Esophagus squamous epithelium (tissue), 5 donors: ENCODE data around the gene ADAM12. TPM values are rescaled to one million over a fixed set of nuclear protein-coding genes. Genes with fewer than 3 reads are reported as not detected.

Experiments used
- DNase-seq: peaks from one replicate; lab custom pipeline; 2025; lab: John Stamatoyannopoulos, UW
- H3K27ac ChIP-seq, 4 donors: fragments of 200-600 bp; sonication (generic); one replicate each; pipeline ENCODE4 v1.5.1; 2016 to 2019; ENCODE audit warnings: mild to moderate bottlenecking in 1 of 4
- H3K27me3 ChIP-seq, 4 donors: fragments of 200-600 bp; sonication (generic); 1 replicate in 3 of 4; 2 replicates in 1 of 4; pipeline versions ENCODE4 v1.5.1 to v1.6.0; 2017 to 2021; ENCODE audit warnings: antibody characterized with exemption in 1 of 4
- H3K36me3 ChIP-seq, 3 donors: fragments of 200-600 bp; sonication (generic); one replicate each; pipeline ENCODE4 v1.5.1; 2016 to 2019
- H3K4me1 ChIP-seq, 3 donors: fragments of 200-600 bp; sonication (generic); one replicate each; pipeline ENCODE4 v1.5.1; 2017 to 2019
- H3K4me3 ChIP-seq, 4 donors: fragments of 200-600 bp; sonication (generic); 1 replicate in 3 of 4; 2 replicates in 1 of 4; pipeline ENCODE4 v1.5.1; 2016 to 2019; ENCODE audit warnings: mild to moderate bottlenecking in 2 of 4, moderate library complexity in 1 of 4
- H3K9me3 ChIP-seq, 3 donors: fragments of 200-600 bp; sonication (generic); one replicate each; pipeline ENCODE4 v1.5.1; 2016 to 2019
- CTCF ChIP-seq, 6 experiments: fragments of 450-650 bp in 4 of 6; fragments of 200-600 bp in 2 of 6; sonication (generic) in 2 of 6; IDR thresholded peaks; one replicate each; pipeline ENCODE4 v1.5.1; 2016 to 2019; ENCODE audit warnings: antibody characterized with exemption in 6 of 6, mild to moderate bottlenecking in 4 of 6, moderate library complexity in 4 of 6
- POLR2A ChIP-seq, 4 donors: fragments of 450-650 bp; IDR thresholded peaks; one replicate each; pipeline ENCODE4 v1.6.1; 2017; ENCODE audit warnings: antibody characterized with exemption in 4 of 4, mild to moderate bottlenecking in 4 of 4, moderate library complexity in 3 of 4
- WGBS, 2 donors: methylation state at CpG; one replicate each; pipeline ENCODE4 v1.1.5; 2018; 5-methylcytosine and 5-hydroxymethylcytosine counted together
- intact Hi-C: fragments of 100-400 bp; cut with DNase I; formaldehyde crosslinking; loops from one replicate; pipeline ENCODE4 v1.15.0; 2022
- total RNA-seq, 4 donors: library from RNA; depleted of rRNA; stranded (reverse); fragments of >200 nt; gene quantifications; one replicate each; pipeline ENCODE4 v1.1.0, GENCODE V29; 2016
- donor health status: DM: yes; HTN: yes; CAD: no.

ADAM12 gene
- total RNA-seq, 4 donors from 2014 or later, result 0.57 to 1.1 (median 0.76) TPM; not detected in 1

DNA sequence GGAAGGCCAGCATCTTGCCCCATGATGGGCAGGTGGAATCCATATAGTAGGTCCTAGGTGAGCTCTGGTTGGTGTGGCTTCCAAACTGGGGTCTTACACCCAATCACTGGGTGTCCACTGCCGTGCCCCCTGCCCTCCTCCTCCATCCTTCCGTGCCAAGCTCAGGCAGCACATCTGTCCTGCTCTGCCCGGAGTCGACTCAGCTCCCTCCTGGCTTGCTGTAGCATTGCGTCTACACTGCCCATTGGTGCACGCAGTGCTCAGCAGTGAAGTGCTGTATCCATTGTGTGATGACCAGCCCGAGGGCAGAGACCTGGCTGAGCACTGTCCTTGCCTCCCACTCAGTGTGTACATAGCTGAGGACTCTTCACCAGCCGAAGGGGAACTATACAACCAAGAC lies 148.4 kb downstream of the ADAM12 start:
- no peak for TF ChIP-seq CTCF (IDR thresholded peaks at IDR 0.05)
- no peak for TF ChIP-seq POLR2A (IDR thresholded peaks at IDR 0.05)
- no peak overlapping the region for H3K27ac ChIP-seq

GRCh38 chr10:126235979-126236851 lies 152.1 kb downstream of the ADAM12 start:
- intact Hi-C loops, result no loop called here
- H3K36me3 ChIP-seq, result no peaks in the 10 kb centered on the region
- no peaks in the 10 kb centered on the region for H3K4me1 ChIP-seq
- H3K9me3 ChIP-seq, result no peaks in the 10 kb centered on the region
- no peak overlapping the region for H3K4me3 ChIP-seq
- TF ChIP-seq CTCF (IDR thresholded peaks at IDR 0.05), result no peak
- no peak for TF ChIP-seq POLR2A (IDR thresholded peaks at IDR 0.05)
- no peak overlapping the region for H3K27ac ChIP-seq
- WGBS, 2 donors, result 82 to 85% methylated on average over 11 of the region's 12 CpGs
- H3K27me3 ChIP-seq, result peaks cover 0 to 8% (median 0%) of the 10 kb centered on the region in 4 donors
- DNase-seq, result no peak

More for the DNA sequence above, 148.4 kb downstream of the ADAM12 start:
- intact Hi-C loops, result no loop called here
- H3K9me3 ChIP-seq, result no peaks in the 10 kb centered on the region
- H3K36me3 ChIP-seq, result no peaks in the 10 kb centered on the region
- 50 to 82% methylated on average over 1 to 7 of the region's 8 CpGs for WGBS, 2 donors
- peaks cover 0 to 10% (median 5%) of the 10 kb centered on the region in 3 donors for H3K4me1 ChIP-seq
- DNase-seq, result no peak
- H3K4me3 ChIP-seq, result no peak overlapping the region
- no peaks in the 10 kb centered on the region for H3K27me3 ChIP-seq

GRCh38 chr10:126235091-126235978 lies 152.9 kb downstream of the ADAM12 start:
- no peaks in the 10 kb centered on the region for H3K4me1 ChIP-seq
- TF ChIP-seq POLR2A (IDR thresholded peaks at IDR 0.05) (no peak), CTCF (IDR thresholded peaks at IDR 0.05) (no peak)
- H3K27ac ChIP-seq, result no peak overlapping the region
- peaks cover 0 to 8% (median 0%) of the 10 kb centered on the region in 4 donors for H3K27me3 ChIP-seq
- no peaks in the 10 kb centered on the region for H3K36me3 ChIP-seq
- no peaks in the 10 kb centered on the region for H3K9me3 ChIP-seq
- no peak overlapping the region for H3K4me3 ChIP-seq
- 77 to 84% methylated on average over 10 to 20 of the region's 25 CpGs for WGBS, 2 donors
- DNase-seq, result no peak
- intact Hi-C loops, result no loop called here

- Histone ChIP-seq H3K4me1 (no peaks in the 10 kb centered on the region), H3K36me3 (no peaks in the 10 kb centered on the region), H3K27ac (no peak overlapping the region), H3K27me3 (peaks cover 0 to 8% (median 0%) of the 10 kb centered on the region in 4 donors), H3K4me3 (no peak overlapping the region), H3K9me3 (no peaks in the 10 kb centered on the region)
- 77 to 84% methylated on average over 5 of the region's 5 CpGs for WGBS, 2 donors
- no peak for DNase-seq
- intact Hi-C loops, result no loop called here
- TF ChIP-seq CTCF (IDR thresholded peaks at IDR 0.05), result no peak
- no peak for TF ChIP-seq POLR2A (IDR thresholded peaks at IDR 0.05)
Measured at GRCh38 chr10:126234630-126235029, 153.6 kb downstream of the ADAM12 start.
